GM12878 (cell line): ENCODE measurements around the gene C1QTNF9B. TPM values are rescaled to one million over a fixed set of nuclear protein-coding genes. Genes with fewer than 3 reads are reported as not detected.

Experiments used
- ATAC-seq: fragments of 200-7000 bp; cut with Tn5 transposase; 3 replicates; pipeline ENCODE4 v1.9.1; 2020; ENCODE audit warnings: mild to moderate bottlenecking, moderate library complexity
- BruUV-seq: library from RNA; stranded (reverse); fragments of 400-500 nt; replicated peaks from 2 replicates; lab custom pipeline; 2021; lab: Mats Ljungman, UMichigan
- CTCF ChIA-PET: fragments of 300-600 bp; sonication (Branson Sonifier 250); formaldehyde crosslinking; extraction: SDS; loops from one replicate; lab custom pipeline; 2021; ENCODE audit warnings: inconsistent platforms; lab: Yijun Ruan, JAX
- POLR2A ChIA-PET: fragments of 350-600 bp; formaldehyde crosslinking; extraction: SDS; loops from one replicate; lab custom pipeline; 2021; ENCODE audit warnings: inconsistent platforms; lab: Charles Lee
- RAD21 ChIA-PET: fragments of 300-600 bp; sonication (Branson Sonifier 250); formaldehyde crosslinking; loops from one replicate; lab custom pipeline; 2023; ENCODE audit warnings: antibody characterized with exemption; ENCODE audit not compliant: unreplicated experiment; lab: Charles Lee
- SMC1A ChIA-PET: fragments of 300-600 bp; sonication (Branson Sonifier 250); formaldehyde crosslinking; loops from one replicate; lab custom pipeline; 2023; ENCODE audit not compliant: unreplicated experiment, uncharacterized antibody; lab: Charles Lee
- DNase-seq: peaks from one replicate; pipeline ENCODE4 v3.0.0-alpha.2; 2011; ENCODE audit warnings: low read depth, low spot score
- FAIRE-seq: peaks from 3 replicates; lab custom pipeline; 2011; peaks lifted over from hg19 to GRCh38; lab: Jason Lieb, UNC
- H2AFZ ChIP-seq: 2 replicates; pipeline ENCODE4 v1.6.0; 2011; ENCODE audit warnings: low read depth, low read length, control low read depth; ENCODE audit not compliant: control insufficient read depth
- H3K27ac ChIP-seq: 2 replicates; pipeline ENCODE4 v1.5.1; 2011; ENCODE audit warnings: control low read depth; ENCODE audit not compliant: control insufficient read depth, insufficient read depth
- H3K27me3 ChIP-seq, 2 experiments: replicated peaks in 1 of 2; 2 replicates each; pipeline versions ENCODE4 v1.6.0 to v1.6.1; 2011; ENCODE audit warnings: low read length in 1 of 2; ENCODE audit not compliant: control insufficient read depth in 2 of 2, insufficient read depth in 2 of 2
- H3K36me3 ChIP-seq, 2 experiments: 2 replicates each; pipeline ENCODE4 v1.5.1; 2011; ENCODE audit warnings: low read length in 1 of 2; ENCODE audit not compliant: control insufficient read depth in 2 of 2, insufficient read depth in 2 of 2
- H3K4me1 ChIP-seq: 2 replicates; pipeline ENCODE4 v1.6.1; 2011; ENCODE audit warnings: mild to moderate bottlenecking, low read length, moderate library complexity, mixed read lengths; ENCODE audit not compliant: control insufficient read depth, insufficient read depth
- H3K4me2 ChIP-seq: 2 replicates; pipeline ENCODE4 v1.6.0; 2011; ENCODE audit warnings: control low read depth; ENCODE audit not compliant: control insufficient read depth, insufficient read depth
- H3K4me3 ChIP-seq: fragments of 200-600 bp; sonication (generic); 2 replicates; pipeline ENCODE4 v1.5.1; 2016
- H3K79me2 ChIP-seq: 2 replicates; pipeline ENCODE4 v1.6.0; 2011; ENCODE audit warnings: low read length; ENCODE audit not compliant: control insufficient read depth, insufficient read depth
- H3K9ac ChIP-seq: 2 replicates; pipeline ENCODE4 v1.8.0; 2011; ENCODE audit warnings: low read length, control low read depth, mixed read lengths; ENCODE audit not compliant: control insufficient read depth, insufficient read depth
- H3K9me3 ChIP-seq: replicated peaks from 3 replicates; pipeline ENCODE4 v1.5.1; 2011; ENCODE audit warnings: mild to moderate bottlenecking, low read length; ENCODE audit not compliant: control insufficient read depth, insufficient read depth
- H4K20me1 ChIP-seq: 2 replicates; pipeline ENCODE4 v1.6.0; 2011; ENCODE audit not compliant: control insufficient read depth, insufficient read depth
- BACH1 ChIP-seq: fragments of 450-650 bp; IDR thresholded peaks from 2 replicates; pipeline ENCODE4 v1.6.1; 2017; ENCODE audit warnings: mild to moderate bottlenecking, borderline replicate concordance
- BCL11A ChIP-seq: IDR thresholded peaks from 2 replicates; pipeline ENCODE4 v1.6.1; 2011; ENCODE audit warnings: low read depth, low read length
- BHLHE40 ChIP-seq, 2 experiments: fragments of 450-650 bp in 1 of 2; IDR thresholded peaks; 2 replicates each; pipeline ENCODE4 v1.6.1; 2011 to 2017; ENCODE audit warnings: low read depth in 2 of 2, borderline replicate concordance in 1 of 2, improper control_type of control experiment in 1 of 2, low read length in 1 of 2, mild to moderate bottlenecking in 1 of 2
- FOXK2 ChIP-seq: fragments of 450-650 bp; IDR thresholded peaks from 2 replicates; pipeline ENCODE4 v1.6.1; 2017; ENCODE audit warnings: mild to moderate bottlenecking, moderate library complexity
- IKZF2 ChIP-seq, 2 experiments: fragments of 450-650 bp; IDR thresholded peaks; 2 replicates each; pipeline ENCODE4 v1.6.1; 2017; ENCODE audit warnings: mild to moderate bottlenecking in 2 of 2, moderate library complexity in 2 of 2
- LARP7 ChIP-seq: fragments of 450-650 bp; IDR thresholded peaks from 2 replicates; pipeline ENCODE4 v1.6.1; 2017; ENCODE audit warnings: mild to moderate bottlenecking
- RELA ChIP-seq: fragments of 450-650 bp; IDR thresholded peaks from 2 replicates; pipeline ENCODE4 v1.8.0; 2014; ENCODE audit warnings: borderline replicate concordance; ENCODE audit not compliant: partially characterized antibody
- RUNX3 ChIP-seq: IDR thresholded peaks from 2 replicates; pipeline ENCODE4 v1.6.1; 2012; ENCODE audit warnings: low read length, inconsistent platforms
- SPI1 ChIP-seq: IDR thresholded peaks from 2 replicates; pipeline ENCODE4 v1.6.1; 2011; ENCODE audit warnings: low read depth, mild to moderate bottlenecking, low read length, moderate library complexity, borderline replicate concordance; ENCODE audit not compliant: insufficient read depth
- SREBF2 ChIP-seq: IDR thresholded peaks from 2 replicates; pipeline ENCODE4 v1.6.1; 2012; ENCODE audit warnings: mild to moderate bottlenecking, low read length
- SUPT20H ChIP-seq: IDR thresholded peaks from 2 replicates; pipeline ENCODE4 v1.6.1; 2011; ENCODE audit warnings: low read depth, mild to moderate bottlenecking, low read length, moderate library complexity, borderline replicate concordance; ENCODE audit not compliant: control insufficient read depth
- TCF12 ChIP-seq: IDR thresholded peaks from 2 replicates; pipeline ENCODE4 v1.6.1; 2011; ENCODE audit warnings: low read depth, mild to moderate bottlenecking, low read length
- YBX1 ChIP-seq: fragments of 450-650 bp; IDR thresholded peaks from 2 replicates; pipeline ENCODE4 v1.6.1; 2016; ENCODE audit warnings: antibody characterized with exemption
- WGBS: methylation state at CpG from one replicate; pipeline ENCODE4 v1.1.6; 2016; ENCODE audit warnings: low lambda C conversion rate; ENCODE audit not compliant: insufficient replicate concordance, insufficient coverage; ENCODE audit errors: missing lambda C conversion rate; 5-methylcytosine and 5-hydroxymethylcytosine counted together
- in situ Hi-C: fragments of 300-500 bp; cut with MboI; formaldehyde crosslinking; loops from 9 replicates; pipeline ENCODE4 v1.14.3; 2018; ENCODE audit warnings: mixed read lengths
- intact Hi-C: fragments of 100-400 bp; cut with micrococcal nuclease; formaldehyde crosslinking; loops from one replicate; pipeline ENCODE4 v1.14.2; 2022; ENCODE audit not compliant: unreplicated experiment
- polyA plus RNA-seq, 11 experiments: library from polyadenylated mRNA; depleted of rRNA in 4 of 11; unstranded in 6 of 11; stranded (reverse) in 5 of 11; fragments of >200 nt; fragmentation: Nextera tagmentation in 4 of 11; fragmentation: Illumina TruSeq in 1 of 11; extraction: Ambion mirVana in 4 of 11; extraction: Trizol in 1 of 11; gene quantifications; 1 replicate in 1 of 11; 2 replicates in 10 of 11; pipeline versions ENCODE4 v1.2.1 to v1.2.3, GENCODE V29; 2011 to 2016; ENCODE audit warnings: inconsistent platforms in 2 of 11, missing spikeins in 2 of 11, low read depth in 1 of 11
- total RNA-seq, 4 experiments: library from RNA; depleted of rRNA in 3 of 4; stranded (reverse); fragments of >200 nt in 3 of 4; fragmentation: Illumina TruSeq in 1 of 4; extraction: Trizol in 1 of 4; gene quantifications; 2 replicates each; pipeline versions ENCODE4 v1.2.1 to v1.2.3, GENCODE V29; 2013 to 2021
- TF ChIP-seq, protein P1 (sequence below): IDR thresholded peaks from 2 replicates; pipeline ENCODE4 v1.6.1; 2012; ENCODE audit warnings: low read depth, low read length, improper control_type of control experiment
- TF ChIP-seq, protein P2 (sequence below): fragments of 450-650 bp; formaldehyde crosslinking; IDR thresholded peaks from 2 replicates; pipeline ENCODE4 v1.4.0; 2022; ENCODE audit warnings: mild to moderate bottlenecking, moderate library complexity
- TF ChIP-seq, protein P3 (sequence below): IDR thresholded peaks from 2 replicates; pipeline ENCODE4 v1.6.1; 2011; ENCODE audit warnings: low read depth, mild to moderate bottlenecking, low read length, moderate library complexity, borderline replicate concordance; ENCODE audit errors: extremely low read depth
- TF ChIP-seq, protein P4 (sequence below): IDR thresholded peaks from 2 replicates; pipeline ENCODE4 v1.6.1; 2011; ENCODE audit warnings: borderline replicate concordance, low read depth, mild to moderate bottlenecking, moderate library complexity, low read length; ENCODE audit not compliant: insufficient read depth, poor library complexity, severe bottlenecking
- TF ChIP-seq, protein P5 (sequence below): IDR thresholded peaks from 2 replicates; pipeline ENCODE4 v1.6.1; 2012; ENCODE audit warnings: low read depth, low read length, improper control_type of control experiment

The C1QTNF9B gene
- total and polyA plus RNA-seq, 10 of the 15 experiments (the other 5 are each of a cell fraction or from before 2014, with no cell fraction given): 0.10 to 0.48 (median 0.32) TPM; not detected in 6

DNA sequence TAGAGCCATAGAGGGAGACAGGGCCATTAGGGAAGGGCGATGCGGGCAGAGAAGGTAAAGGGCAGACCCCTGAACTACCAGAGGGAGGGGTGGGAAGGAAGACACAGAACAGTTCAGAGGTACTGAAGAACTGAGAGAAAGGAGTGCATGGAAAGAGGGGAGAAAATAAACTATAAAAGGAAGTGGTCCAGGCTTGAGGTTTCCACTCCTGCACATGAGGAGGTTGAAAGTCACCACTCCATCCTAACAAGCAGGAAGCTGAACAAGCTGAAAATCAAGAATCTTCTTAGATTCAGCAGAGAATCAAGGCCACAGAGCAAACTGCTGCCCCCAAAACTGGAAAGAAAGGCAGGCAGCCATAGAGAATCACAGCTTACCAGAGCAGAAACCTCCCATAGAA lies 53.2 kb downstream of the C1QTNF9B start:
- CTCF ChIA-PET: interaction anchor here (1.0 to 3.0 kb wide), 9 partner anchors 9 to 69 kb away, joined by 3 to 17 read pairs (median 5); partner anchors contain the start of gene MIPEP
- no TSS peak for BruUV-seq
- Histone ChIP-seq H3K79me2 (no peaks in the 10 kb centered on the region), H3K9ac (no peak overlapping the region), H2AFZ (no peak overlapping the region), H3K27ac (peak overlapping the region; percentile 82; the same call in 1 of the 2 replicates), H3K4me2 (no peak overlapping the region; the same call in 1 of the 2 replicates), H3K9me3 (no peaks in the 10 kb centered on the region), H4K20me1 (no peaks in the 10 kb centered on the region), H3K4me1 (peaks cover 45% of the 10 kb centered on the region), H3K36me3 (no peaks in the 10 kb centered on the region), H3K27me3 (no peaks in the 10 kb centered on the region), H3K4me3 (no peak overlapping the region)
- WGBS: 94% methylated on average over 2 of the region's 2 CpGs
- RAD21 ChIA-PET: interaction anchor here (1.1 to 2.6 kb wide), 5 partner anchors 25 to 66 kb away, joined by 3 to 26 read pairs (median 9); no protein-coding TSS in a partner anchor
- DNase-seq (no peak), FAIRE-seq (no peak), ATAC-seq (peak; percentile 5; the same call in 1 of the 3 replicates)
- in situ Hi-C loops (no loop called here), intact Hi-C loops (no loop called here)
- TF ChIP-seq, protein P1, sequence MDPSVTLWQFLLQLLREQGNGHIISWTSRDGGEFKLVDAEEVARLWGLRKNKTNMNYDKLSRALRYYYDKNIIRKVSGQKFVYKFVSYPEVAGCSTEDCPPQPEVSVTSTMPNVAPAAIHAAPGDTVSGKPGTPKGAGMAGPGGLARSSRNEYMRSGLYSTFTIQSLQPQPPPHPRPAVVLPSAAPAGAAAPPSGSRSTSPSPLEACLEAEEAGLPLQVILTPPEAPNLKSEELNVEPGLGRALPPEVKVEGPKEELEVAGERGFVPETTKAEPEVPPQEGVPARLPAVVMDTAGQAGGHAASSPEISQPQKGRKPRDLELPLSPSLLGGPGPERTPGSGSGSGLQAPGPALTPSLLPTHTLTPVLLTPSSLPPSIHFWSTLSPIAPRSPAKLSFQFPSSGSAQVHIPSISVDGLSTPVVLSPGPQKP: no peak
- TF ChIP-seq TCF12: no peak
- TF ChIP-seq SREBF2: no peak
- TF ChIP-seq RELA: no peak
- no peak for TF ChIP-seq BHLHE40 (IDR thresholded peaks at IDR 0.05; ENCODE audit: borderline replicate concordance in 1 of 2, low read depth in 2 of 2, low read length in 1 of 2)
- TF ChIP-seq, protein P2, sequence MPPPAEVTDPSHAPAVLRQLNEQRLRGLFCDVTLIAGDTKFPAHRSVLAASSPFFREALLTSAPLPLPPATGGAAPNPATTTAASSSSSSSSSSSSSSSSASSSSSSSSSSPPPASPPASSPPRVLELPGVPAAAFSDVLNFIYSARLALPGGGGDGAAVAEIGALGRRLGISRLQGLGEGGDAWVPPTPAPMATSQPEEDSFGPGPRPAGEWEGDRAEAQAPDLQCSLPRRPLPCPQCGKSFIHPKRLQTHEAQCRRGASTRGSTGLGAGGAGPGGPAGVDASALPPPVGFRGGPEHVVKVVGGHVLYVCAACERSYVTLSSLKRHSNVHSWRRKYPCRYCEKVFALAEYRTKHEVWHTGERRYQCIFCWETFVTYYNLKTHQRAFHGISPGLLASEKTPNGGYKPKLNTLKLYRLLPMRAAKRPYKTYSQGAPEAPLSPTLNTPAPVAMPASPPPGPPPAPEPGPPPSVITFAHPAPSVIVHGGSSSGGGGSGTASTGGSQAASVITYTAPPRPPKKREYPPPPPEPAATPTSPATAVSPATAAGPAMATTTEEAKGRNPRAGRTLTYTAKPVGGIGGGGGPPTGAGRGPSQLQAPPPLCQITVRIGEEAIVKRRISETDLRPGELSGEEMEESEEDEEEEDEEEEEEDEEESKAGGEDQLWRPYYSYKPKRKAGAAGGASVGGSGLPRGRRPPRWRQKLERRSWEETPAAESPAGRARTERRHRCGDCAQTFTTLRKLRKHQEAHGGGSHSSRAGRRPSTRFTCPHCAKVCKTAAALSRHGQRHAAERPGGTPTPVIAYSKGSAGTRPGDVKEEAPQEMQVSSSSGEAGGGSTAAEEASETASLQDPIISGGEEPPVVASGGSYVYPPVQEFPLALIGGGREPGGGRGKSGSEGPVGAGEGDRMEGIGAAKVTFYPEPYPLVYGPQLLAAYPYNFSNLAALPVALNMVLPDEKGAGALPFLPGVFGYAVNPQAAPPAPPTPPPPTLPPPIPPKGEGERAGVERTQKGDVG: no peak
- no peak for TF ChIP-seq YBX1
- peak; percentile 60; the same call in 1 of the 2 replicates for TF ChIP-seq SPI1
- TF ChIP-seq LARP7: no peak
- TF ChIP-seq IKZF2 (IDR thresholded peaks at IDR 0.05): peak in 1 of 2 experiments; percentile 31; a peak in 1 of 4 replicates
- no peak for TF ChIP-seq BACH1
- TF ChIP-seq FOXK2: no peak
- TF ChIP-seq, protein P3, sequence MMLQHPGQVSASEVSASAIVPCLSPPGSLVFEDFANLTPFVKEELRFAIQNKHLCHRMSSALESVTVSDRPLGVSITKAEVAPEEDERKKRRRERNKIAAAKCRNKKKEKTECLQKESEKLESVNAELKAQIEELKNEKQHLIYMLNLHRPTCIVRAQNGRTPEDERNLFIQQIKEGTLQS: no peak
- TF ChIP-seq BCL11A: no peak
- peak; percentile 69 for TF ChIP-seq RUNX3
- TF ChIP-seq, protein P4, sequence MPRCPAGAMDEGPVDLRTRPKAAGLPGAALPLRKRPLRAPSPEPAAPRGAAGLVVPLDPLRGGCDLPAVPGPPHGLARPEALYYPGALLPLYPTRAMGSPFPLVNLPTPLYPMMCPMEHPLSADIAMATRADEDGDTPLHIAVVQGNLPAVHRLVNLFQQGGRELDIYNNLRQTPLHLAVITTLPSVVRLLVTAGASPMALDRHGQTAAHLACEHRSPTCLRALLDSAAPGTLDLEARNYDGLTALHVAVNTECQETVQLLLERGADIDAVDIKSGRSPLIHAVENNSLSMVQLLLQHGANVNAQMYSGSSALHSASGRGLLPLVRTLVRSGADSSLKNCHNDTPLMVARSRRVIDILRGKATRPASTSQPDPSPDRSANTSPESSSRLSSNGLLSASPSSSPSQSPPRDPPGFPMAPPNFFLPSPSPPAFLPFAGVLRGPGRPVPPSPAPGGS: no peak
- TF ChIP-seq SUPT20H: no peak
- TF ChIP-seq, protein P5, sequence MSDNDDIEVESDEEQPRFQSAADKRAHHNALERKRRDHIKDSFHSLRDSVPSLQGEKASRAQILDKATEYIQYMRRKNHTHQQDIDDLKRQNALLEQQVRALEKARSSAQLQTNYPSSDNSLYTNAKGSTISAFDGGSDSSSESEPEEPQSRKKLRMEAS: no peak
- SMC1A ChIA-PET: interaction anchor here (0.7 to 3.2 kb wide), 13 partner anchors 12 to 127 kb away, joined by 3 to 40 read pairs (median 8); no protein-coding TSS in a partner anchor
- POLR2A ChIA-PET: interaction anchor here (1.3 to 2.2 kb wide), 2 partner anchors 23 to 33 kb away, joined by 3 to 14 read pairs; no protein-coding TSS in a partner anchor
